Neuronal stem cell (in vitro differentiated cells): Measurements from ENCODE around the gene ATXN7.

ENCODE experiments used
- DNase-seq: peaks from one replicate; pipeline ENCODE4 v3.0.0-alpha.2; 2013; ENCODE audit warnings: low spot score
- H2AFZ ChIP-seq: one replicate; pipeline ENCODE4 v1.6.1; 2013; ENCODE audit warnings: mild to moderate bottlenecking, low read length, inconsistent platforms
- H2AK5ac ChIP-seq: 2 replicates; pipeline ENCODE4 v1.6.1; 2013; ENCODE audit warnings: low read depth, mild to moderate bottlenecking, inconsistent platforms, low read length, moderate library complexity, mixed read lengths
- H2BK120ac ChIP-seq: 2 replicates; pipeline ENCODE4 v1.6.1; 2013; ENCODE audit warnings: low read depth, mild to moderate bottlenecking, inconsistent platforms, low read length, moderate library complexity, mixed read lengths
- H2BK12ac ChIP-seq: one replicate; pipeline ENCODE4 v1.6.1; 2013; ENCODE audit warnings: low read length, inconsistent platforms
- H2BK15ac ChIP-seq: 2 replicates; pipeline ENCODE4 v1.6.1; 2013; ENCODE audit warnings: mild to moderate bottlenecking, low read length, inconsistent platforms, mixed read lengths
- H2BK5ac ChIP-seq: one replicate; pipeline ENCODE4 v1.6.1; 2013; ENCODE audit warnings: inconsistent platforms, mild to moderate bottlenecking, low read length, moderate library complexity
- H3K14ac ChIP-seq: one replicate; pipeline ENCODE4 v1.6.1; 2013; ENCODE audit warnings: low read length, inconsistent platforms
- H3K18ac ChIP-seq: 2 replicates; pipeline ENCODE4 v1.6.1; 2013; ENCODE audit warnings: low read length, inconsistent platforms
- H3K23ac ChIP-seq: 2 replicates; pipeline ENCODE4 v1.6.1; 2013; ENCODE audit warnings: low read depth, mild to moderate bottlenecking, mixed read lengths, low read length, inconsistent platforms; ENCODE audit not compliant: poor library complexity
- H3K27ac ChIP-seq: replicated peaks from 3 replicates; pipeline ENCODE4 v1.5.1; 2013; ENCODE audit warnings: low read length, inconsistent platforms
- H3K27me3 ChIP-seq, 3 experiments: 2 replicates each; pipeline ENCODE4 v1.6.1; 2013; ENCODE audit warnings: low read length in 3 of 3, mild to moderate bottlenecking in 2 of 3, inconsistent platforms in 1 of 3, low read depth in 1 of 3, mixed read lengths in 1 of 3, moderate library complexity in 1 of 3; ENCODE audit not compliant: control insufficient read depth in 3 of 3, insufficient read depth in 3 of 3
- H3K36me3 ChIP-seq, 2 donors: replicated peaks in 1 of 2; 2 replicates each; pipeline ENCODE4 v1.6.1; 2013; ENCODE audit warnings: low read length in 2 of 2; ENCODE audit not compliant: control insufficient read depth in 2 of 2, insufficient read depth in 2 of 2
- H3K4ac ChIP-seq: 2 replicates; pipeline ENCODE4 v1.6.1; 2013; ENCODE audit warnings: inconsistent platforms, mild to moderate bottlenecking, low read length, moderate library complexity
- H3K4me1 ChIP-seq, 2 donors: 1 replicate in 1 of 2; 2 replicates in 1 of 2; pipeline ENCODE4 v1.6.1; 2013; ENCODE audit warnings: low read length in 2 of 2, low read depth in 1 of 2; ENCODE audit not compliant: control insufficient read depth in 2 of 2, insufficient read depth in 1 of 2
- H3K4me2 ChIP-seq: one replicate; pipeline ENCODE4 v1.6.1; 2013; ENCODE audit warnings: mild to moderate bottlenecking, low read length, inconsistent platforms; ENCODE audit not compliant: insufficient read depth, poor library complexity, severe bottlenecking
- H3K4me3 ChIP-seq, 2 donors: 2 replicates each; pipeline ENCODE4 v1.5.1; 2013; ENCODE audit warnings: low read length in 2 of 2, mild to moderate bottlenecking in 2 of 2, inconsistent platforms in 1 of 2, moderate library complexity in 1 of 2
- H3K79me1 ChIP-seq: one replicate; pipeline ENCODE4 v1.6.1; 2013; ENCODE audit warnings: low read depth, mild to moderate bottlenecking, inconsistent platforms, low read length, moderate library complexity
- H3K9ac ChIP-seq: one replicate; pipeline ENCODE4 v1.6.1; 2013; ENCODE audit warnings: mild to moderate bottlenecking, low read depth, low read length, inconsistent platforms; ENCODE audit not compliant: poor library complexity
- H3K9me3 ChIP-seq, 2 donors: replicated peaks in 1 of 2; 2 replicates each; pipeline versions ENCODE3 to v1.6.1; 2013; ENCODE audit warnings: low read length in 2 of 2, mild to moderate bottlenecking in 2 of 2, inconsistent platforms in 1 of 2, low read depth in 1 of 2, mixed read lengths in 1 of 2, moderate library complexity in 1 of 2; ENCODE audit not compliant: control insufficient read depth in 2 of 2, insufficient read depth in 1 of 2
- H4K8ac ChIP-seq: one replicate; pipeline ENCODE4 v1.6.1; 2013; ENCODE audit warnings: low read depth, mild to moderate bottlenecking, inconsistent platforms, low read length, moderate library complexity
- H4K91ac ChIP-seq: one replicate; pipeline ENCODE4 v1.6.1; 2013; ENCODE audit warnings: low read length, low read depth, mild to moderate bottlenecking, inconsistent platforms; ENCODE audit not compliant: poor library complexity
- WGBS, 2 donors: extraction: QIAGEN DNeasy Blood & Tissue Kit; methylation state at CpG; one replicate each; pipeline ENCODE4 v1.1.7; 2013; ENCODE audit warnings: missing lambda C conversion rate in 2 of 2, mixed read lengths in 1 of 2; ENCODE audit not compliant: insufficient read length in 2 of 2, insufficient replicate concordance in 1 of 2; ENCODE audit errors: extremely low coverage in 2 of 2; 5-methylcytosine and 5-hydroxymethylcytosine counted together

The ATXN7 gene

GRCh38 chr3:63968612-63969350, 105.1 kb downstream of the ATXN7 start:
- Histone ChIP-seq H3K36me3 (peaks cover 0 to 9% of the 10 kb centered on the region in 2 donors), H2BK5ac (no peak overlapping the region), H2AFZ (no peak overlapping the region), H2BK15ac (no peak overlapping the region), H3K14ac (no peak overlapping the region), H3K79me1 (no peaks in the 10 kb centered on the region), H2BK12ac (no peak overlapping the region), H3K27me3 (no peaks in the 10 kb centered on the region), H3K23ac (no peak overlapping the region), H3K4me1 (peaks cover 46 to 49% of the 10 kb centered on the region in 2 donors), H3K9ac (no peak overlapping the region), H3K27ac (peak overlapping the region; percentile 73), H3K4ac (no peak overlapping the region), H3K4me2 (no peak overlapping the region), H3K4me3 (no peak overlapping the region), H3K18ac (no peak overlapping the region), H2BK120ac (no peak overlapping the region), H2AK5ac (no peak overlapping the region), H3K9me3 (peaks cover 0 to 3% of the 10 kb centered on the region in 2 donors), H4K91ac (no peak overlapping the region), H4K8ac (no peak overlapping the region)
- WGBS, 2 donors: no CpG with 5 or more reads among the region's 3 CpGs
- no peak for DNase-seq

GRCh38 chr3:63969876-63970275, 106.2 kb downstream of the ATXN7 start:
- no peak for DNase-seq
- Histone ChIP-seq H2AK5ac (no peak overlapping the region), H3K23ac (no peak overlapping the region), H4K91ac (no peak overlapping the region), H3K9me3 (peaks cover 0 to 3% of the 10 kb centered on the region in 2 donors), H2AFZ (no peak overlapping the region), H2BK12ac (no peak overlapping the region), H3K4me2 (peak overlapping the region; percentile 35), H3K27me3 (no peaks in the 10 kb centered on the region), H2BK15ac (no peak overlapping the region), H2BK5ac (no peak overlapping the region), H4K8ac (no peak overlapping the region), H3K79me1 (no peaks in the 10 kb centered on the region), H3K36me3 (peaks cover 0 to 17% of the 10 kb centered on the region in 2 donors), H3K4me1 (peaks cover 42 to 49% of the 10 kb centered on the region in 2 donors), H3K14ac (no peak overlapping the region), H3K27ac (peak overlapping the region; percentile 95), H3K4ac (no peak overlapping the region), H2BK120ac (no peak overlapping the region), H3K18ac (no peak overlapping the region), H3K9ac (no peak overlapping the region), H3K4me3 (no peak overlapping the region)
- WGBS, 2 donors: no CpG with 5 or more reads among the region's 2 CpGs

DNA sequence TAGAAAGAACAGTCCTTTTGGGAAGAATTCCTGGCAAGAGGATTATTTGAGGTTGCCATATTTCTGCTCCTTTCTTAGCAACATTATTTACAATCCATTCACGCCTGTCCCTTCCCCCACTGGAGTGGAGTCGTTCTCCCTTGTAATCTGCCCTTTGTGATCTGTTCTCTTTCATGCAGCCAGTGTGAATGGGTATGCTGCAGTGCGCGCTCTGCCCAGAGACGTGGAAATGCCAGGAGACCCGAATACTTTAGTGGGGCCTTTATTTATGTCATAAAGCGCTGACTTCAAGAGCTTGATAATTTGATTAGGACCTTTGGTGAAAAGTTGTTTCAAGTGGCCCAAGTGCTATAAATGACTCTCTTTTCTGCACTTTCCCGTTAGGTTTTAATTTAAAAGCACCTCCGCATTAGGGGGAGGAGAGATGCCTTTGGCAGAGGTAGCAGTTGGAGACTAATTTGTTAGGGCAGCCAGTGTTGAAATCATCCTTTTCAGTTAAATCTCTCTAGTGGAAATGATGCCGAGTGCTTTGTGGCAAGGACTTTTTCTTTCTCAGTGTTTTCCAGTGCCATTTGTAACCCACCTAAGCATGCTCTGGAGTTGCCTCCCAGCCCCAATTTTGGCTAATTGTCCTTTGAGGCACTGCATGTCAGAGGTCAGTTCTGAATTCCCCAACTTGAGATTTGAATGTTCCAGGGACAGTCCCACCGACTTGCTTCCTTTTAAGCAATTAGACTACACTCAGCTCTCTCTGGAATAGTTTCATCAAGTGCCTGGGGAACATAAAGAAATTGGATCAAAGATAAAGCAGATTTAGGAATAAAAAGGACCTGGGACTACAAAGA, 107.2 kb downstream of the ATXN7 start:
- Histone ChIP-seq H2BK12ac (no peak overlapping the region), H3K4me2 (peak overlapping the region; percentile 37), H3K9ac (no peak overlapping the region), H3K4me1 (peaks cover 41 to 51% of the 10 kb centered on the region in 2 donors), H3K9me3 (peaks cover 0 to 3% of the 10 kb centered on the region in 2 donors), H4K8ac (no peak overlapping the region), H4K91ac (no peak overlapping the region), H3K4ac (no peak overlapping the region), H3K79me1 (no peaks in the 10 kb centered on the region), H3K27me3 (no peaks in the 10 kb centered on the region), H3K4me3 (peak overlapping the region in 1 of 2 donors; percentile 15), H2BK120ac (no peak overlapping the region), H3K36me3 (peaks cover 0 to 17% of the 10 kb centered on the region in 2 donors), H3K14ac (no peak overlapping the region), H3K18ac (no peak overlapping the region), H2BK5ac (no peak overlapping the region), H3K23ac (no peak overlapping the region), H2AFZ (peak overlapping the region; percentile 62), H2AK5ac (no peak overlapping the region), H2BK15ac (no peak overlapping the region), H3K27ac (peak overlapping the region; percentile 95)
- no CpG with 5 or more reads among the region's 11 CpGs for WGBS, 2 donors
- peak; percentile 85 for DNase-seq

- no peak for DNase-seq
- Histone ChIP-seq H3K4me2 (no peak overlapping the region), H3K9me3 (peaks cover 0 to 3% of the 10 kb centered on the region in 2 donors), H3K4ac (no peak overlapping the region), H3K27ac (peak overlapping the region; percentile 83), H4K8ac (no peak overlapping the region), H2BK12ac (no peak overlapping the region), H3K27me3 (no peaks in the 10 kb centered on the region), H3K9ac (no peak overlapping the region), H2BK15ac (no peak overlapping the region), H2BK5ac (no peak overlapping the region), H3K4me1 (peaks cover 41 to 52% of the 10 kb centered on the region in 2 donors), H2AK5ac (no peak overlapping the region), H3K14ac (no peak overlapping the region), H3K23ac (no peak overlapping the region), H4K91ac (no peak overlapping the region), H3K4me3 (no peak overlapping the region), H3K79me1 (no peaks in the 10 kb centered on the region), H3K18ac (no peak overlapping the region), H2BK120ac (no peak overlapping the region), H2AFZ (no peak overlapping the region), H3K36me3 (peaks cover 0 to 17% of the 10 kb centered on the region in 2 donors)
- WGBS, 2 donors: no CpG with 5 or more reads among the region's 2 CpGs
Measured at GRCh38 chr3:63972196-63972595, 108.5 kb downstream of the ATXN7 start.
